OCI-LY7 (cell line): ENCODE measurements around the gene PLA2R1.

Source experiments
- CTCF ChIP-seq: fragments of 200-600 bp; sonication (generic); conservative IDR thresholded peaks from 2 replicates; pipeline ENCODE4 v1.5.1; 2014; ENCODE audit warnings: mild to moderate bottlenecking, antibody characterized with exemption, low read length, moderate library complexity, mixed read lengths
- EZH2phosphoT487 ChIP-seq: fragments of 200-600 bp; sonication (generic); IDR thresholded peaks from 2 replicates; pipeline ENCODE4 v1.6.1; 2018; ENCODE audit warnings: low read depth, borderline replicate concordance, mild to moderate bottlenecking, mixed run types, antibody characterized with exemption, low read length, moderate library complexity, mixed read lengths

- no peak for TF ChIP-seq EZH2phosphoT487
- TF ChIP-seq CTCF = no peak
These were observed 9.9 kb downstream of the PLA2R1 start for GRCh38 chr2:160052531-160052930.
